ENCODE measurements around the gene AKT3.

AKT3 gene

GRCh38 chr1:243482141-243483022, 367.7 kb downstream of the AKT3 start:
- DNase-seq, result peak; percentile 32

GRCh38 chr1:243481101-243481500, 368.9 kb downstream of the AKT3 start:
- DNase-seq, result no peak

GRCh38 chr1:243477731-243478290, 372.2 kb downstream of the AKT3 start:
- DNase-seq, result no peak

GRCh38 chr1:243475966-243476365, 374.1 kb downstream of the AKT3 start:
- peak; percentile 98 for DNase-seq

GRCh38 chr1:243474906-243475305, 375.1 kb downstream of the AKT3 start:
- DNase-seq, result no peak

- DNase-seq, result peak; percentile 95
Observed at GRCh38 chr1:243474136-243474881, 375.7 kb downstream of the AKT3 start.

GRCh38 chr1:243473227-243474135, 376.6 kb downstream of the AKT3 start:
- peak; percentile 96 for DNase-seq

- DNase-seq, result no peak
Observed at GRCh38 chr1:243471754-243472745, 378.0 kb downstream of the AKT3 start.

GRCh38 chr1:243471026-243471685, 378.9 kb downstream of the AKT3 start:
- DNase-seq, result peak; percentile 87

- peak; percentile 83 for DNase-seq
Observed at GRCh38 chr1:243470502-243470901, 379.5 kb downstream of the AKT3 start.

- DNase-seq, result peak; percentile 28
Observed at GRCh38 chr1:243469497-243469896, 380.5 kb downstream of the AKT3 start.

- DNase-seq, result no peak
Observed at GRCh38 chr1:243465738-243466137, 384.3 kb downstream of the AKT3 start.

GRCh38 chr1:243465081-243465480, 385.0 kb downstream of the AKT3 start:
- DNase-seq, result no peak

- no peak for DNase-seq
Observed at GRCh38 chr1:243462929-243463697, 386.9 kb downstream of the AKT3 start.

- DNase-seq, result no peak
Observed at GRCh38 chr1:243461700-243462099, 388.3 kb downstream of the AKT3 start.

GRCh38 chr1:243459059-243459458, 391.0 kb downstream of the AKT3 start:
- no peak for DNase-seq

- no peak for DNase-seq
Observed at GRCh38 chr1:243457363-243457982, 392.6 kb downstream of the AKT3 start.

- no peak for DNase-seq
Observed at GRCh38 chr1:243455760-243456651, 394.0 kb downstream of the AKT3 start.

All from NCI-H446 treated with DMSO at 0.1 percent for 48 hours (cell line).